Spinal cord (tissue), 10 donors: ENCODE data around the gene ID2. TPM values are rescaled to one million over a fixed set of nuclear protein-coding genes. Genes with fewer than 3 reads are reported as not detected.

ENCODE experiments used
- DNase-seq, 6 donors: peaks; one replicate each; pipeline versions ENCODE4 v3.0.0 to v3.0.0-alpha.2; 2013 to 2015; ENCODE audit warnings: low spot score in 6 of 6, low read depth in 4 of 6
- H3K27ac ChIP-seq: one replicate; pipeline ENCODE4 v1.5.1; 2013; ENCODE audit warnings: low read depth, low read length, control low read depth
- H3K27me3 ChIP-seq: one replicate; pipeline ENCODE4 v1.6.1; 2013; ENCODE audit warnings: low read length; ENCODE audit not compliant: control insufficient read depth, insufficient read depth
- H3K36me3 ChIP-seq: one replicate; pipeline ENCODE4 v1.6.1; 2013; ENCODE audit warnings: low read length; ENCODE audit not compliant: control insufficient read depth, insufficient read depth
- H3K4me1 ChIP-seq: one replicate; pipeline ENCODE4 v1.6.1; 2013; ENCODE audit warnings: low read length; ENCODE audit not compliant: control insufficient read depth, insufficient read depth
- H3K4me3 ChIP-seq: one replicate; pipeline ENCODE4 v1.5.1; 2013; ENCODE audit warnings: low read depth, low read length, control low read depth
- H3K9me3 ChIP-seq: one replicate; pipeline ENCODE4 v1.6.1; 2013; ENCODE audit warnings: low read length; ENCODE audit not compliant: control insufficient read depth, insufficient read depth
- WGBS: methylation state at CpG from one replicate; pipeline ENCODE4 v1.1.5; 2013; ENCODE audit warnings: missing lambda C conversion rate; ENCODE audit not compliant: insufficient coverage; 5-methylcytosine and 5-hydroxymethylcytosine counted together
- polyA plus RNA-seq, 2 donors: library from polyadenylated mRNA; unstranded; fragments of 120-200 nt; gene quantifications; one replicate each; pipeline ENCODE4 v1.2.1, GENCODE V29; 2013; ENCODE audit not compliant: insufficient read length in 2 of 2
- total RNA-seq, 2 donors: library from RNA; depleted of rRNA in 1 of 2; stranded (reverse); fragments of 120-200 nt in 1 of 2; fragments of >200 nt in 1 of 2; gene quantifications; one replicate each; pipeline versions ENCODE4 v1.2.3 to v1.2.4, GENCODE V29; 2013 to 2014
- donor health status: healthy.

ID2 gene
- total and polyA plus RNA-seq, 4 donors = 138 to 235 (median 187) TPM

GRCh38 chr2:8675543-8675942, 6.3 kb upstream of the ID2 start:
- Histone ChIP-seq H3K4me3 (no peak overlapping the region), H3K4me1 (peaks cover 40% of the 10 kb centered on the region), H3K27ac (no peak overlapping the region), H3K27me3 (peaks cover 4% of the 10 kb centered on the region), H3K36me3 (no peaks in the 10 kb centered on the region), H3K9me3 (peaks cover 3% of the 10 kb centered on the region)
- 85% methylated on average over 3 of the region's 5 CpGs for WGBS
- no peak for DNase-seq

DNA sequence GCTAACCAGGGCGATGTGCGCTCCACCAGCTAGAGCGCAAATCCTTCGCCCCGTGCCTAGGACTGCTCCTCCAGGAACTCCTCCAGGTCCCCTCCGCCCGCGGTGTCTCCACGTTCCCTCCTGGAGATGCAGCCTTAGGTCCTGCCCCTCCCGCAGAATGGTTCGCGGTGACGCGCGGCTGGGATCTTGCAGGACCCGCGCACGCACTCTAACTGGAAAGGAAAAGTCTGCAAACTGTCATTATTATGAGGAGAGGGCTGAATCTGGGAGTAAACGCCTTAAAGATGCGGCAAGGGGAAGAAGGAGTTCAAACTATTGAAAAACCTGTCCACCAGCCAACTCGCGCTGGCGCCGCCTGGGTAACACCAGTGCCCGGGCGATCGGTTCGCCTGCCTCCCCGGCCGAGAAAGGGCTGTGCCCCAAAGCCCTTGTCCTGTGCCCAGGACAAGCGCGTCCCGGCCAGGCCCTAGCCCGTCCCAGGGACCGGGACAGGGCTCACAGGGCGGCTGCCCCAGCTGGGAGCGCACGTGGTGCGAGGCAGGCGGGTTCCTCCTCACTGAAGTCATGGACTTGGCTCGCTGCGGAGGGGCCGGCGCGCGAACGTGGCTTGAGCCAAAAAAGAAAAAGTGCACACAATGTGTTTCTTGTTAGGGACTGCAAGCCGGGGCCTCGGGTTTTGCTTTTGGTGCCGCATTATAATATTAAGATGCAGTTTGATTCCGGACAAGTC, 5.5 kb upstream of the ID2 start:
- WGBS = 10% methylated on average over 51 of the region's 51 CpGs
- Histone ChIP-seq H3K27ac (peak overlapping the region; percentile 96), H3K9me3 (peaks cover 3% of the 10 kb centered on the region), H3K4me3 (peak overlapping the region; percentile 54), H3K27me3 (peaks cover 4% of the 10 kb centered on the region), H3K36me3 (no peaks in the 10 kb centered on the region), H3K4me1 (peaks cover 46% of the 10 kb centered on the region)
- DNase-seq = peak in 4 of 6 donors; percentile 50 to 93 (median 78)

GRCh38 chr2:8676921-8677645, 4.8 kb upstream of the ID2 start:
- H3K27me3 ChIP-seq = peaks cover 4% of the 10 kb centered on the region
- H3K9me3 ChIP-seq = peaks cover 3% of the 10 kb centered on the region
- DNase-seq = peak in 3 of 6 donors; percentile 35 to 63 (median 62)
- peak overlapping the region; percentile 96 for H3K27ac ChIP-seq
- WGBS = 1% methylated on average over 26 of the region's 35 CpGs
- peak overlapping the region; percentile 54 for H3K4me3 ChIP-seq
- H3K4me1 ChIP-seq = peaks cover 47% of the 10 kb centered on the region
- no peaks in the 10 kb centered on the region for H3K36me3 ChIP-seq

DNA sequence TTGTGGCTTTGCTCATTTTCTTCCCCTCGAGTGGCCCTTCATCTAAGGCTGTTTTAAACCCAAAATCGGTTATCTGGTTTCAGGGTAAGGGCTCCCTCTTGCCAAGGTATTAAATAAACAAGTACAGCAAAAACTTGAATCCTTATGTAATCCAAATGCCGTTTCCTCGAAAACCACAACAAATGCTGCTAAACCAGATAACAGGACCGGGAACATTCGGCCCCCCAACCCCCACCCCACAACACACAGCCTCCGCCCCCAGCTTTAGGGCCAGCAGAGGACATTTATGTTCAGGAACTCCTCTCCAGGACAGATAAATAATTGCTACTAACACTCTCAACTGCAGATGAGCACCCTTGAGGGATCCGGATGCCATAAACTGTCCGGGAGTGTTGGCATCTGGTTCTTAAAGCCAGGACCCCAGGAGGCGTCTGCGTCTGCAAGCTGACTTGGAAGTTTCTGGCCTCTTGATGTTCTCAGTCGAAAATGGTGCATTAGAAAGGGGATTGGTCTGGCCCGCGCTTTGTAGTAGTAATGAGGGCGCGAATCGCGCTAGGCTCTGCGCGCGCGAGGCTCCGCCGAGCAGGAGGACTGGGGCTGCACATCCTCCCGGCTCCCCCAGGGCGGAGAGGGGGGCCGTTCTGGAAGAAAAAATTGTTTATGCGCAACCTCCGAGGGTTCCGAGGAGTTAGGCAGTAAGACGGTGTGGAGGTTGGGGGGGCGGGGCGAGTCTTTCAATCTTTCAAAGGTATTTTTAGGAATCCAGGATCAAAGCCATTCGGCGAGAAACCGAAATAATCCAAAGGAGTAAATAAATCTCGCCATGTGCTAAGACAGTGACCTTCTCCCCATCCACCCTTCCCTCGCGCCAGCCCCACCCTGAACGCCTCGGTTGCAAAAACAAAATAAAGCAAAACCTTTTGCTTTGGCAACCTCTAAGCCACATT, 3.9 kb upstream of the ID2 start:
- H3K9me3 ChIP-seq = peaks cover 3% of the 10 kb centered on the region
- H3K4me3 ChIP-seq = peak overlapping the region; percentile 54
- DNase-seq = peak in 4 of 6 donors; percentile 57 to 88 (median 78)
- H3K27me3 ChIP-seq = peaks cover 4% of the 10 kb centered on the region
- peaks cover 47% of the 10 kb centered on the region for H3K4me1 ChIP-seq
- peak overlapping the region; percentile 96 for H3K27ac ChIP-seq
- WGBS = 1% methylated on average over 37 of the region's 41 CpGs
- no peaks in the 10 kb centered on the region for H3K36me3 ChIP-seq

DNA sequence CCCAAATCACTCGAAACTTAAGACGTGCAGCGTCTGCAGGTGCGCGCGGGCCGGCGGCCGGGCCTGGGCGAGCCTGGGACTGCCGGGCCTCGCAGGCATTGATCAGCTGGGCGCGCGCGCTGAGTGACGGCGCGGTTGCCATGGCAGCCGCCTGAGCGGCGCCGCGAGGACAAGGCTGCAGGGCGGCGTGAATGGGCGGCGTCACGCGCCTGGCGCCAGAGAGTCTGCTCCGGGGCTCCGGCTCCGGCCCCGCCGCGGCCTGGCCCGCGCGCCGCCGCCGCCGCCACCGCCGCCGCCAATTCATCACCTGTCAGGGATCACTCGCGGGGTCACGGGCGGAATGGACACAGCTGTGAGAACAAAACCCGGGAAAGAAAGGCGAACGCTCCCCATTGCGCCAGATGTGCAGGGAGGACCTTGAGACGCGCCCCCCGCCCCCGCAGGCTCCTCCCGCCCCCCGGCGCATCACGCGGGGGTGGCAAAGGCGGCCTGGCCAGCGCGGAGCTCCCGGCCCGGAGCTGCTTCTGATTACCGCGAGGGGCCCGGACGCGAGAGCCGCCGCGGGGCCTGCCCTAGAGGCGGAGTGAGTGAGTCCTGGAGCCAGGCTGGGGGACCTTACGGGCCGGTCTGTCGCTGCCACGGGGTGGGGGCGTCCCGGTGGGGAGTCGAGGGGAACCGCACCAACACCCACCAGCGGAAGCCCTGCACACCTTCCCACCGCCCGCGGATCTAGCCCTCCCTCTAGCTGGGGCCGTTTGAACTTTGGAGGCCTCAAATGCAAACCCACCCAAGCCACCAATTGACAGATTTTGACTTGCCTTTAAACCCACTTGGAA, 2.9 kb upstream of the ID2 start:
- H3K9me3 ChIP-seq = no peaks in the 10 kb centered on the region
- H3K36me3 ChIP-seq = no peaks in the 10 kb centered on the region
- DNase-seq = peak in 5 of 6 donors; percentile 79 to 97 (median 86)
- peaks cover 47% of the 10 kb centered on the region for H3K4me1 ChIP-seq
- peak overlapping the region; percentile 96 for H3K27ac ChIP-seq
- H3K4me3 ChIP-seq = peak overlapping the region; percentile 58
- H3K27me3 ChIP-seq = peaks cover 4% of the 10 kb centered on the region
- WGBS = under 1% methylated on average over 91 of the region's 91 CpGs

GRCh38 chr2:8679567-8679826, 2.4 kb upstream of the ID2 start:
- H3K36me3 ChIP-seq = no peaks in the 10 kb centered on the region
- peaks cover 4% of the 10 kb centered on the region for H3K27me3 ChIP-seq
- no peak for DNase-seq
- H3K4me1 ChIP-seq = peaks cover 47% of the 10 kb centered on the region
- whole genome bisulfite sequencing = 8% methylated on average over 2 of the region's 8 CpGs
- no peaks in the 10 kb centered on the region for H3K9me3 ChIP-seq
- peak overlapping the region; percentile 96 for H3K27ac ChIP-seq
- peak overlapping the region; percentile 58 for H3K4me3 ChIP-seq

GRCh38 chr2:8679827-8680731, 1.8 kb upstream of the ID2 start:
- Histone ChIP-seq H3K9me3 (no peaks in the 10 kb centered on the region), H3K4me1 (peaks cover 53% of the 10 kb centered on the region), H3K4me3 (peak overlapping the region; percentile 72), H3K27me3 (peaks cover 4% of the 10 kb centered on the region), H3K36me3 (peaks cover 2% of the 10 kb centered on the region), H3K27ac (peak overlapping the region; percentile 96)
- 22% methylated on average over 11 of the region's 19 CpGs for WGBS
- peak in 3 of 6 donors; percentile 50 to 94 (median 64) for DNase-seq
